PFSK-1 (cell line): ENCODE results near the gene CAMSAP3.

Experiments
- FOXP2 ChIP-seq: optimal IDR thresholded peaks from 2 replicates; pipeline ENCODE3; 2011; ENCODE audit warnings: borderline replicate concordance, control low read depth, inconsistent platforms; ENCODE audit not compliant: insufficient read depth; ENCODE audit errors: extremely low read length, extremely low read depth
- POLR2AphosphoS5 ChIP-seq: IDR thresholded peaks from 2 replicates; pipeline ENCODE4 v1.6.1; 2012; ENCODE audit warnings: low read depth, mild to moderate bottlenecking, control low read depth, low read length, moderate library complexity
- SIN3A ChIP-seq: IDR thresholded peaks from 2 replicates; pipeline ENCODE4 v1.6.1; 2012; ENCODE audit warnings: mild to moderate bottlenecking, low read length, moderate library complexity, borderline replicate concordance; ENCODE audit not compliant: insufficient read depth
- TAF1 ChIP-seq: IDR thresholded peaks from 2 replicates; pipeline ENCODE4 v1.6.1; 2012; ENCODE audit warnings: low read length, control low read depth, borderline replicate concordance; ENCODE audit not compliant: insufficient read depth
- TF ChIP-seq, protein P1 (sequence below), 2 experiments: IDR thresholded peaks; 2 replicates each; pipeline versions ENCODE4 v1.6.1 to v1.8.0; 2011 to 2012; ENCODE audit warnings: low read depth in 2 of 2, low read length in 2 of 2, control low read depth in 1 of 2, inconsistent platforms in 1 of 2, mild to moderate bottlenecking in 1 of 2, moderate library complexity in 1 of 2; ENCODE audit not compliant: insufficient read depth in 1 of 2

DNA sequence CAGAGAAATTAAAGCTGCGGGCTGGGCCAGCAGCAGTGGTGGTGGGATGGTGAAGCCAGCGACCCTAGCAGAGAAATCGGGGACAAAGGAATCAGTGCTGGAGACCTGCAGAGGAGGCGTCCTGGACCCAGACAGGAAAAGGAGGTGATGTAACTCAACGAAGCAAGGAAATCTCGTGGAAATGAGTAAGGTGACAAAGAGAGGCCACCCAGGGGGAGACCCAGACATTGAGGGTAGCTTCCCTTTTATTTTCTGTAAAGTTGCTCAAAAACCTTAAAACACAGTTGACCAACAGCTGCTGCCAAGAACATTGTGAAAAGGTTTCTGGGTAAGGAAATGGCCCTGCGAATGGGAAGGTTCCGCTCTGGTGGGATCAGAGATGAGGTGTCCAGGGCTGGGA, 59.9 kb downstream of the CAMSAP3 start:
- TF ChIP-seq, protein P1, sequence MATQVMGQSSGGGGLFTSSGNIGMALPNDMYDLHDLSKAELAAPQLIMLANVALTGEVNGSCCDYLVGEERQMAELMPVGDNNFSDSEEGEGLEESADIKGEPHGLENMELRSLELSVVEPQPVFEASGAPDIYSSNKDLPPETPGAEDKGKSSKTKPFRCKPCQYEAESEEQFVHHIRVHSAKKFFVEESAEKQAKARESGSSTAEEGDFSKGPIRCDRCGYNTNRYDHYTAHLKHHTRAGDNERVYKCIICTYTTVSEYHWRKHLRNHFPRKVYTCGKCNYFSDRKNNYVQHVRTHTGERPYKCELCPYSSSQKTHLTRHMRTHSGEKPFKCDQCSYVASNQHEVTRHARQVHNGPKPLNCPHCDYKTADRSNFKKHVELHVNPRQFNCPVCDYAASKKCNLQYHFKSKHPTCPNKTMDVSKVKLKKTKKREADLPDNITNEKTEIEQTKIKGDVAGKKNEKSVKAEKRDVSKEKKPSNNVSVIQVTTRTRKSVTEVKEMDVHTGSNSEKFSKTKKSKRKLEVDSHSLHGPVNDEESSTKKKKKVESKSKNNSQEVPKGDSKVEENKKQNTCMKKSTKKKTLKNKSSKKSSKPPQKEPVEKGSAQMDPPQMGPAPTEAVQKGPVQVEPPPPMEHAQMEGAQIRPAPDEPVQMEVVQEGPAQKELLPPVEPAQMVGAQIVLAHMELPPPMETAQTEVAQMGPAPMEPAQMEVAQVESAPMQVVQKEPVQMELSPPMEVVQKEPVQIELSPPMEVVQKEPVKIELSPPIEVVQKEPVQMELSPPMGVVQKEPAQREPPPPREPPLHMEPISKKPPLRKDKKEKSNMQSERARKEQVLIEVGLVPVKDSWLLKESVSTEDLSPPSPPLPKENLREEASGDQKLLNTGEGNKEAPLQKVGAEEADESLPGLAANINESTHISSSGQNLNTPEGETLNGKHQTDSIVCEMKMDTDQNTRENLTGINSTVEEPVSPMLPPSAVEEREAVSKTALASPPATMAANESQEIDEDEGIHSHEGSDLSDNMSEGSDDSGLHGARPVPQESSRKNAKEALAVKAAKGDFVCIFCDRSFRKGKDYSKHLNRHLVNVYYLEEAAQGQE (IDR thresholded peaks at IDR 0.05; ENCODE audit: insufficient read depth in 1 of 2, low read depth in 2 of 2, low read length in 2 of 2) = no peak
- TF ChIP-seq TAF1 (no peak), POLR2AphosphoS5 (no peak), SIN3A (no peak), FOXP2 (no peak)
